ENCODE data around the gene EXOC3L2. TPM values are rescaled to one million over a fixed set of nuclear protein-coding genes. Genes with fewer than 3 reads are reported as not detected.

EXOC3L2 gene
- total RNA-seq, 1 experiment from 2014 or later, result 0.61 TPM

DNA sequence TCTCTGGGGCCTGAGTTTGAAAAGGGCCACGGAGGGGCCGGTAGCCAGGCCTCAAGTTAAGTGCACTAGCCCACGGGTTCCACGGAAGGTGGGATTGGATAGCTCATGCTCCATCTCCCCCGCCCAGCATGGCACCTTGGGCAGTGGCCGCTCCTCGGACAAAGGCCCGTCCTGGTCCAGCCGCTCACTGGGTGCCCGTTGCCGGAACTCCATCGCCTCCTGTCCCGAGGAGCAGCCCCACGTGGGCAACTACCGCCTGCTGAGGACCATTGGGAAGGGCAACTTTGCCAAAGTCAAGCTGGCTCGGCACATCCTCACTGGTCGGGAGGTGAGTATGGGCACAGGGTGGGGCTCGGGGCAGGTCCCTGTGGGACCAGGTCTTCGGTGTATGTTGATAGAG lies 13.7 kb upstream of the EXOC3L2 start:
- H3K9me3 ChIP-seq (ENCODE audit: control insufficient read depth, low read depth, low read length), result no peaks in the 10 kb centered on the region
- H3K79me1 ChIP-seq (ENCODE audit: insufficient read depth, low read depth, low read length, poor library complexity, severe bottlenecking), result no peaks in the 10 kb centered on the region
- no peak overlapping the region for H3K23ac ChIP-seq (ENCODE audit: insufficient read length, low read depth, low read length)
- WGBS (ENCODE audit: extremely low coverage, insufficient read length, low lambda C conversion rate), result no CpG with 5 or more reads among the region's 19 CpGs
- no peaks in the 10 kb centered on the region for H3K23me2 ChIP-seq (ENCODE audit: insufficient read length, low read depth, low read length, poor library complexity, severe bottlenecking)
- H3K4ac ChIP-seq (ENCODE audit: low read depth, low read length), result no peak overlapping the region
- no peak overlapping the region for H3K14ac ChIP-seq (ENCODE audit: insufficient read depth, low read length)
- no peak overlapping the region for H2BK12ac ChIP-seq (ENCODE audit: insufficient read length, low read depth, low read length)
- Mint-ChIP-seq H3K27me3 (ENCODE audit: low read depth) (peaks cover 1% of the 10 kb centered on the region; the same call in 1 of the 2 replicates), H3K4me1 (peaks cover under 1 to 3% of the 10 kb centered on the region in 2 experiments; a peak in 2 of 4 replicates), H3K4me3 (no peak overlapping the region), H3K36me3 (ENCODE audit: insufficient read depth in 1 of 3, low read depth in 3 of 3) (peaks cover 0 to 5% (median 3%) of the 10 kb centered on the region in 3 experiments; a peak in 3 of 7 replicates), H3K9me3 (no peaks in the 10 kb centered on the region), H3K27ac (no peak overlapping the region)
- no peak for TF ChIP-seq CTCF (conservative IDR thresholded peaks at IDR 0.05)
- no peaks in the 10 kb centered on the region for H3K79me2 ChIP-seq (ENCODE audit: insufficient read depth, low read length)
- no peak overlapping the region for H3K18ac ChIP-seq (ENCODE audit: insufficient read length, low read depth, low read length)
- no peak for DNase-seq
- no peak overlapping the region for H3K56ac ChIP-seq (ENCODE audit: insufficient read length, low read depth, low read length)
- H4K91ac ChIP-seq (ENCODE audit: insufficient read length, low read depth, low read length), result no peak overlapping the region
- no peak overlapping the region for H3K27ac ChIP-seq (ENCODE audit: insufficient read length, low read depth, low read length)
- H2BK15ac ChIP-seq (ENCODE audit: low read depth, low read length), result no peak overlapping the region
- no peak overlapping the region for H3T11ph ChIP-seq (ENCODE audit: low read length)
- H2AK5ac ChIP-seq (ENCODE audit: insufficient read length, low read length), result no peak overlapping the region
- H2BK120ac ChIP-seq (ENCODE audit: low read depth, low read length, poor library complexity, severe bottlenecking), result no peak overlapping the region
- no peak overlapping the region for H2BK20ac ChIP-seq (ENCODE audit: low read depth, low read length, poor library complexity, severe bottlenecking)
- H3K27me3 ChIP-seq (ENCODE audit: insufficient read depth, low read length), result no peaks in the 10 kb centered on the region
- H4K5ac ChIP-seq (ENCODE audit: insufficient read length, low read depth, low read length), result no peak overlapping the region
- no peak overlapping the region for H3K9ac ChIP-seq (ENCODE audit: extremely low read depth, insufficient read length, low read length)
- H3K4me2 ChIP-seq (ENCODE audit: insufficient read depth, insufficient read length, low read length), result no peak overlapping the region
- no peaks in the 10 kb centered on the region for H3K4me1 ChIP-seq (ENCODE audit: insufficient read depth, low read length)
- H2AFZ ChIP-seq (ENCODE audit: low read length), result no peak overlapping the region
- no peaks in the 10 kb centered on the region for H4K20me1 ChIP-seq (ENCODE audit: control insufficient read depth, insufficient read depth, insufficient read length)
- no peak overlapping the region for H4K8ac ChIP-seq (replicated peaks; ENCODE audit: insufficient read length, low read depth, low read length)
- H2BK5ac ChIP-seq (ENCODE audit: insufficient read length, low read length), result no peak overlapping the region

All from H9 (cell line).